Astrocyte of the spinal cord (primary cell): ENCODE measurements around the gene RIMS4.

Experiments used
- DNase-seq: peaks from one replicate; pipeline ENCODE4 v3.0.0; 2011; ENCODE audit warnings: low read depth, low spot score
- H3K4me3 ChIP-seq: 2 replicates; pipeline ENCODE4 v1.5.1; 2011; ENCODE audit warnings: low read depth, mild to moderate bottlenecking, low read length, moderate library complexity
- in situ Hi-C: cut with HindIII; loops from 2 replicates; pipeline ENCODE4 v1.10.0; 2017; ENCODE audit warnings: low sequenced_read_pairs
- TF ChIP-seq, protein P1 (sequence below): IDR thresholded peaks from 2 replicates; pipeline ENCODE4 v1.5.1; 2012; ENCODE audit warnings: low read depth, mild to moderate bottlenecking, low read length, inconsistent platforms

RIMS4 gene

DNA sequence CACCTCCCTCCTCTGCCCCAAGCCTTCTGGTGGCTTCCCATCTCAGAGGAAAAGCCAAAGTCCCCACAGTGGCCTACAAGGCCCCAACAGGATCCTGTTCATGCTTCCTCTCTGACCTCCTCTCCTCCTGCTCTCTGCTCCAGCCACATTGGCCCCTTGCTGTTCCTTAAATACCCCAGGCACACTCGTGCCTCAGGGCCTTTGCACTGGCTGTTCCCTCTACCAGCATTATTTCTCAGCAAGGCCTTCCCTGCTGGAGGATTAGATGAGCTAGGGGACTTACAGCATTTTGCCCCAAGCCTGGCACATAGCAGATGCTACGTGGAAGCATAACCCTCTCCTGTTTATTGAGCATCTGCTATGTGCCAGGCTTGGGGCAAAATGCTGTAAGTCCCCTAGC, 87.4 kb downstream of the RIMS4 start:
- DNase-seq = no peak
- in situ Hi-C loops = no loop called here
- TF ChIP-seq, protein P1, sequence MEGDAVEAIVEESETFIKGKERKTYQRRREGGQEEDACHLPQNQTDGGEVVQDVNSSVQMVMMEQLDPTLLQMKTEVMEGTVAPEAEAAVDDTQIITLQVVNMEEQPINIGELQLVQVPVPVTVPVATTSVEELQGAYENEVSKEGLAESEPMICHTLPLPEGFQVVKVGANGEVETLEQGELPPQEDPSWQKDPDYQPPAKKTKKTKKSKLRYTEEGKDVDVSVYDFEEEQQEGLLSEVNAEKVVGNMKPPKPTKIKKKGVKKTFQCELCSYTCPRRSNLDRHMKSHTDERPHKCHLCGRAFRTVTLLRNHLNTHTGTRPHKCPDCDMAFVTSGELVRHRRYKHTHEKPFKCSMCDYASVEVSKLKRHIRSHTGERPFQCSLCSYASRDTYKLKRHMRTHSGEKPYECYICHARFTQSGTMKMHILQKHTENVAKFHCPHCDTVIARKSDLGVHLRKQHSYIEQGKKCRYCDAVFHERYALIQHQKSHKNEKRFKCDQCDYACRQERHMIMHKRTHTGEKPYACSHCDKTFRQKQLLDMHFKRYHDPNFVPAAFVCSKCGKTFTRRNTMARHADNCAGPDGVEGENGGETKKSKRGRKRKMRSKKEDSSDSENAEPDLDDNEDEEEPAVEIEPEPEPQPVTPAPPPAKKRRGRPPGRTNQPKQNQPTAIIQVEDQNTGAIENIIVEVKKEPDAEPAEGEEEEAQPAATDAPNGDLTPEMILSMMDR = no peak
- no peak overlapping the region for H3K4me3 ChIP-seq

DNA sequence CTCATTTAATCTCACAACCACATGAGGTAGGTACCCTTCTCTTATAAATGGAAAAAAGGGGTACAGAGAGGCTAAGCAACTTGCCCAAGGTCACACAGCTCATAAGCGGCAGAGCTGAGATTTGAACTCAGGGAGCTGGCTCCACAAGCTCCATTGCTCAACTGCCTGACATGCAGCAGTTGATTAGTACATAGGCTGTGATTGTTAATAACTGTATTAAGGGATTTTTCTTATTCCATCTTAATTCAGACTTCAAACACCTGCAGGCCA, 88.6 kb downstream of the RIMS4 start:
- no peak overlapping the region for H3K4me3 ChIP-seq
- no peak for DNase-seq
- TF ChIP-seq, protein P1 = no peak
- in situ Hi-C loops = no loop called here

DNA sequence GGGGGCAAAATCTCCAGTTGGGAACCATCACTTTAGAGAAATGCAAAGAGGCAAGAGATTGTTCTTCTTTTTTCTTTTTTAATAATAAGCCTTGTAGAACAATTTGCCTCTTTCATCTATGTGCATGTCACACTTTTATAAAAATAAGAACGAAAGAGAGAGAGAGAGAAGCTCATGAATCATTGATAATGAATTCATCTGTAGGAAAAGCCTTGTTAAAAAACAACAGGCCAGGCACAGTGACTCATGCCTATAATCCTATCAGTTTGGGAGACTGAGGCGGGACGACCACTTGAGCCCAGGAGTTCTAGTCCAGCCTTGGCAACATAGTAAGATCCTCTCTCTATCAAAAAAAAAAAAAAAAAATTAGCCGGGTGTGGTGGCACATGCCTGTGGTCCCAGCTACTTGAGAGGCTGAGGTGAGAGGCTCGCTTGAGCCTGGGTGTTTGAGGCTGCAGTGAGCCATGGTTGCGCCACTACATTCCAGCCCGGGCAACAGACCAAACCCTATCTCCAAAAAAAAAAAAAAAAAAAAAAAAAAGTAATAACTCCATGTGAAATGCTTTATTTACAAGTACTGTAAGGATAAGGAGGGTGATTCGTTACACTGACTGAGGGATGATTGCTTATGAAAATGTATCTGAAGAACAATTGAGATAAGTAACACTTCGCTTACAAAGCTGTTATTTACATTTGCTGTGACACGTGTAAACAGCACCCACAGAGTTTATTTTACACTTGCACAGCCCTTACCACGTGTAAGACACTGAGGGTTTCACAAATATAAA, 89.2 kb downstream of the RIMS4 start:
- no peak overlapping the region for H3K4me3 ChIP-seq
- DNase-seq = peak; percentile 67
- in situ Hi-C loops = no loop called here
- TF ChIP-seq, protein P1 = no peak

DNA sequence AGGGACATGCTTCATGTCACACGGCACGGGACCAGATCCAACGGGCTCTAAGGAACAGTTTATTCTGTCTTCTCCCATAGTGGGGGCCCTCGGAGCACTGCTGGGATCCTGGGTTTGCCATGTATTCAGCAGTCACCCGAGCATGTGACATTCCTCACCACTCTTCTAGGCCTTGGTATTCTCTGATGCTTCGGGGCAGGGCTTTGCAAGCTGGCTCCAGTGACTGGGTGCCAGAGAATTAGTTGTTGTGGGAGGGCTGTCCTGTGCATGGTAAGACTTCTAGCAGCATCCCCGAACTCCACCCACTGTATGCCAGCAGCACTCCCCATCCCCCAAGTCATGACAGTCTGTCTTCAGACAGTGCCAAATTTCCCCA, 89.7 kb downstream of the RIMS4 start:
- H3K4me3 ChIP-seq = no peak overlapping the region
- TF ChIP-seq, protein P1 = no peak
- in situ Hi-C loops = no loop called here
- no peak for DNase-seq

DNA sequence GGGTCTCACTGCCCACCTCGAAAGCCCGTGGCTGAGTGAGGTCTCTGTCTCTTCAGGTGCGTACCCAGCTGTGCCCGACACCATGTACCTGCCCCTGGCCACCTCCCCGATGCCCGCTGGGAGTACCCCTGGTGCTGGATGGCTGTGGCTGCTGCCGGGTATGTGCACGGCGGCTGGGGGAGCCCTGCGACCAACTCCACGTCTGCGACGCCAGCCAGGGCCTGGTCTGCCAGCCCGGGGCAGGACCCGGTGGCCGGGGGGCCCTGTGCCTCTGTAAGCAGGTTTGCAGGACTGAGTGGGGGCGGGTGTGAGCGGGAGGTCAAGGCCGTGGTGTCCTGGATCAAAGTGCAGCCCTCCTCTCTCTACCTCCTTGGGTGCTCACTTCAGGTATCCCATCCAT, 90.5 kb downstream of the RIMS4 start:
- no peak for DNase-seq
- no peak overlapping the region for H3K4me3 ChIP-seq
- in situ Hi-C loops = no loop called here
- TF ChIP-seq, protein P1 = no peak

DNA sequence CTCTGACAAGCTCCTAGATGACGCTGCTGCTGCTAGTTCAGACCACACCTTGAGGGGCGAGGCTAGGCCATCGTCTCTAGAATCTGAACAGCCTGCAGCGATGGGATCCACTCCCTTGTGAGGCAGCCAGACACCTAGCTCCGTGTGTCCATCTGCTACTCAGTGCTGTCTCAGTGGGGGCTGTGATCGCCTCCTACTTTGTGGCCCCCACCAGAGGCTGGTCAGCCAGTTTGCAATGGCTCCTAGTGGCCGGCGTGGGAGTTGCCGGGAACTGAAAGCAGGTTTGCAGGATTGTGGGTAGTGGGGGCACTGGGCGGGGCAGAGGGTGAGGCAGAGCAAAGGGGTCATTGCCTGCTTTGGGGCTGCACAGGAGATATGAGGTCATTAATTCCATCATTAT, 92.4 kb downstream of the RIMS4 start:
- TF ChIP-seq, protein P1 = peak; percentile 49
- no peak for DNase-seq
- in situ Hi-C loops = no loop called here

More for the DNA sequence above, 92.4 kb downstream of the RIMS4 start:
- H3K4me3 ChIP-seq = no peak overlapping the region
